Measurements from ENCODE around the gene CDS2.

CDS2 gene

GRCh38 chr20:5150226-5151076, 23.6 kb downstream of the CDS2 start:
- Histone ChIP-seq H3K79me1 (ENCODE audit: low read depth, low read length) (no peaks in the 10 kb centered on the region), H3K18ac (ENCODE audit: low read length) (no peak overlapping the region), H3K4ac (ENCODE audit: low read length) (no peak overlapping the region), H4K8ac (ENCODE audit: low read depth, low read length) (no peak overlapping the region), H2BK12ac (ENCODE audit: low read length) (no peak overlapping the region), H3K23ac (ENCODE audit: low read depth, low read length, poor library complexity) (no peak overlapping the region), H3K4me2 (ENCODE audit: insufficient read depth, low read length, poor library complexity, severe bottlenecking) (no peak overlapping the region), H2AK5ac (ENCODE audit: low read depth, low read length) (no peak overlapping the region), H2BK15ac (ENCODE audit: low read length) (no peak overlapping the region), H3K27ac (replicated peaks; ENCODE audit: low read length) (no peak overlapping the region), H3K9ac (ENCODE audit: low read depth, low read length, poor library complexity) (no peak overlapping the region), H4K91ac (ENCODE audit: low read depth, low read length, poor library complexity) (no peak overlapping the region), H2BK5ac (ENCODE audit: low read length) (no peak overlapping the region), H3K4me1 (ENCODE audit: control insufficient read depth in 2 of 2, insufficient read depth in 1 of 2, low read depth in 1 of 2, low read length in 2 of 2) (peaks cover 0 to 4% of the 10 kb centered on the region in 2 donors), H3K36me3 (replicated peaks in 1 of 2; ENCODE audit: control insufficient read depth in 2 of 2, insufficient read depth in 2 of 2, low read length in 2 of 2) (peaks cover 0 to 5% of the 10 kb centered on the region in 2 donors), H2AFZ (ENCODE audit: low read length) (no peak overlapping the region), H3K4me3 (ENCODE audit: low read length in 2 of 2) (no peak overlapping the region), H3K14ac (ENCODE audit: low read length) (no peak overlapping the region), H3K27me3 (ENCODE audit: control insufficient read depth in 3 of 3, insufficient read depth in 3 of 3, low read depth in 1 of 3, low read length in 3 of 3) (no peaks in the 10 kb centered on the region), H2BK120ac (ENCODE audit: low read depth, low read length) (no peak overlapping the region), H3K9me3 (replicated peaks in 1 of 2; ENCODE audit: control insufficient read depth in 2 of 2, insufficient read depth in 1 of 2, low read depth in 1 of 2, low read length in 2 of 2) (no peaks in the 10 kb centered on the region)
- no peak for DNase-seq (ENCODE audit: low spot score)
- WGBS, 2 donors (ENCODE audit: extremely low coverage in 2 of 2, insufficient read length in 2 of 2, insufficient replicate concordance in 1 of 2), result no CpG with 5 or more reads among the region's 13 CpGs

- no peaks in the 10 kb centered on the region for H3K9me3 ChIP-seq (replicated peaks in 1 of 2; ENCODE audit: control insufficient read depth in 2 of 2, insufficient read depth in 1 of 2, low read depth in 1 of 2, low read length in 2 of 2)
- no peaks in the 10 kb centered on the region for H3K79me1 ChIP-seq (ENCODE audit: low read depth, low read length)
- no peak overlapping the region for H3K4me2 ChIP-seq (ENCODE audit: insufficient read depth, low read length, poor library complexity, severe bottlenecking)
- no peak overlapping the region for H3K18ac ChIP-seq (ENCODE audit: low read length)
- no peak overlapping the region for H3K23ac ChIP-seq (ENCODE audit: low read depth, low read length, poor library complexity)
- no peak overlapping the region for H3K4me3 ChIP-seq (ENCODE audit: low read length in 2 of 2)
- no peak overlapping the region for H4K91ac ChIP-seq (ENCODE audit: low read depth, low read length, poor library complexity)
- DNase-seq (ENCODE audit: low spot score), result no peak
- no peak overlapping the region for H2BK12ac ChIP-seq (ENCODE audit: low read length)
- H2BK120ac ChIP-seq (ENCODE audit: low read depth, low read length), result no peak overlapping the region
- no peak overlapping the region for H2AK5ac ChIP-seq (ENCODE audit: low read depth, low read length)
- no peak overlapping the region for H2BK15ac ChIP-seq (ENCODE audit: low read length)
- H3K36me3 ChIP-seq (replicated peaks in 1 of 2; ENCODE audit: control insufficient read depth in 2 of 2, insufficient read depth in 2 of 2, low read length in 2 of 2), result peaks cover 0 to 3% of the 10 kb centered on the region in 2 donors
- no peak overlapping the region for H3K9ac ChIP-seq (ENCODE audit: low read depth, low read length, poor library complexity)
- no peak overlapping the region for H4K8ac ChIP-seq (ENCODE audit: low read depth, low read length)
- H3K14ac ChIP-seq (ENCODE audit: low read length), result no peak overlapping the region
- peaks cover 0 to 4% of the 10 kb centered on the region in 2 donors for H3K4me1 ChIP-seq (ENCODE audit: control insufficient read depth in 2 of 2, insufficient read depth in 1 of 2, low read depth in 1 of 2, low read length in 2 of 2)
- H2BK5ac ChIP-seq (ENCODE audit: low read length), result no peak overlapping the region
- H2AFZ ChIP-seq (ENCODE audit: low read length), result no peak overlapping the region
- H3K27ac ChIP-seq (replicated peaks; ENCODE audit: low read length), result no peak overlapping the region
- no peaks in the 10 kb centered on the region for H3K27me3 ChIP-seq (ENCODE audit: control insufficient read depth in 3 of 3, insufficient read depth in 3 of 3, low read depth in 1 of 3, low read length in 3 of 3)
- H3K4ac ChIP-seq (ENCODE audit: low read length), result no peak overlapping the region
- no CpG with 5 or more reads among the region's 3 CpGs for WGBS, 2 donors (ENCODE audit: extremely low coverage in 2 of 2, insufficient read length in 2 of 2, insufficient replicate concordance in 1 of 2)
Measured at GRCh38 chr20:5153152-5153467, 26.3 kb downstream of the CDS2 start.

- Histone ChIP-seq H3K4me3 (ENCODE audit: low read length in 2 of 2) (no peak overlapping the region), H3K36me3 (replicated peaks in 1 of 2; ENCODE audit: control insufficient read depth in 2 of 2, insufficient read depth in 2 of 2, low read length in 2 of 2) (peaks cover 0 to 3% of the 10 kb centered on the region in 2 donors), H3K4me1 (ENCODE audit: control insufficient read depth in 2 of 2, insufficient read depth in 1 of 2, low read depth in 1 of 2, low read length in 2 of 2) (peaks cover 0 to 4% of the 10 kb centered on the region in 2 donors), H3K18ac (ENCODE audit: low read length) (no peak overlapping the region), H3K4ac (ENCODE audit: low read length) (no peak overlapping the region), H4K91ac (ENCODE audit: low read depth, low read length, poor library complexity) (no peak overlapping the region), H3K9ac (ENCODE audit: low read depth, low read length, poor library complexity) (no peak overlapping the region), H3K9me3 (replicated peaks in 1 of 2; ENCODE audit: control insufficient read depth in 2 of 2, insufficient read depth in 1 of 2, low read depth in 1 of 2, low read length in 2 of 2) (no peaks in the 10 kb centered on the region), H3K27me3 (ENCODE audit: control insufficient read depth in 3 of 3, insufficient read depth in 3 of 3, low read depth in 1 of 3, low read length in 3 of 3) (no peaks in the 10 kb centered on the region), H4K8ac (ENCODE audit: low read depth, low read length) (no peak overlapping the region), H2AFZ (ENCODE audit: low read length) (no peak overlapping the region), H3K79me1 (ENCODE audit: low read depth, low read length) (no peaks in the 10 kb centered on the region), H3K27ac (replicated peaks; ENCODE audit: low read length) (no peak overlapping the region), H3K14ac (ENCODE audit: low read length) (no peak overlapping the region), H2BK15ac (ENCODE audit: low read length) (no peak overlapping the region), H3K4me2 (ENCODE audit: insufficient read depth, low read length, poor library complexity, severe bottlenecking) (no peak overlapping the region), H2BK5ac (ENCODE audit: low read length) (no peak overlapping the region), H2BK12ac (ENCODE audit: low read length) (no peak overlapping the region), H2AK5ac (ENCODE audit: low read depth, low read length) (no peak overlapping the region), H3K23ac (ENCODE audit: low read depth, low read length, poor library complexity) (no peak overlapping the region), H2BK120ac (ENCODE audit: low read depth, low read length) (no peak overlapping the region)
- DNase-seq (ENCODE audit: low spot score), result no peak
- WGBS, 2 donors (ENCODE audit: extremely low coverage in 2 of 2, insufficient read length in 2 of 2, insufficient replicate concordance in 1 of 2), result no CpG with 5 or more reads among the region's 5 CpGs
Measured at GRCh38 chr20:5153612-5154542, 27.1 kb downstream of the CDS2 start.

GRCh38 chr20:5154543-5154925, 27.7 kb downstream of the CDS2 start:
- no peak overlapping the region for H2BK5ac ChIP-seq (ENCODE audit: low read length)
- no peak overlapping the region for H3K23ac ChIP-seq (ENCODE audit: low read depth, low read length, poor library complexity)
- no CpG with 5 or more reads among the region's 6 CpGs for WGBS, 2 donors (ENCODE audit: extremely low coverage in 2 of 2, insufficient read length in 2 of 2, insufficient replicate concordance in 1 of 2)
- no peaks in the 10 kb centered on the region for H3K27me3 ChIP-seq (ENCODE audit: control insufficient read depth in 3 of 3, insufficient read depth in 3 of 3, low read depth in 1 of 3, low read length in 3 of 3)
- no peak overlapping the region for H3K18ac ChIP-seq (ENCODE audit: low read length)
- no peak overlapping the region for H3K4ac ChIP-seq (ENCODE audit: low read length)
- no peak overlapping the region for H3K14ac ChIP-seq (ENCODE audit: low read length)
- H3K9ac ChIP-seq (ENCODE audit: low read depth, low read length, poor library complexity), result no peak overlapping the region
- no peaks in the 10 kb centered on the region for H3K9me3 ChIP-seq (replicated peaks in 1 of 2; ENCODE audit: control insufficient read depth in 2 of 2, insufficient read depth in 1 of 2, low read depth in 1 of 2, low read length in 2 of 2)
- no peak overlapping the region for H3K4me2 ChIP-seq (ENCODE audit: insufficient read depth, low read length, poor library complexity, severe bottlenecking)
- H2BK120ac ChIP-seq (ENCODE audit: low read depth, low read length), result no peak overlapping the region
- DNase-seq (ENCODE audit: low spot score), result no peak
- H3K79me1 ChIP-seq (ENCODE audit: low read depth, low read length), result no peaks in the 10 kb centered on the region
- H2BK15ac ChIP-seq (ENCODE audit: low read length), result no peak overlapping the region
- no peak overlapping the region for H2AFZ ChIP-seq (ENCODE audit: low read length)
- peaks cover 0 to 3% of the 10 kb centered on the region in 2 donors for H3K36me3 ChIP-seq (replicated peaks in 1 of 2; ENCODE audit: control insufficient read depth in 2 of 2, insufficient read depth in 2 of 2, low read length in 2 of 2)
- H3K4me1 ChIP-seq (ENCODE audit: control insufficient read depth in 2 of 2, insufficient read depth in 1 of 2, low read depth in 1 of 2, low read length in 2 of 2), result peaks cover 0 to 4% of the 10 kb centered on the region in 2 donors
- no peak overlapping the region for H2AK5ac ChIP-seq (ENCODE audit: low read depth, low read length)
- no peak overlapping the region for H2BK12ac ChIP-seq (ENCODE audit: low read length)
- H3K27ac ChIP-seq (replicated peaks; ENCODE audit: low read length), result no peak overlapping the region
- no peak overlapping the region for H4K91ac ChIP-seq (ENCODE audit: low read depth, low read length, poor library complexity)
- H4K8ac ChIP-seq (ENCODE audit: low read depth, low read length), result no peak overlapping the region
- H3K4me3 ChIP-seq (ENCODE audit: low read length in 2 of 2), result no peak overlapping the region

All from neuronal stem cell (in vitro differentiated cells).